Measurements from ENCODE around the gene MKI67.

DNA sequence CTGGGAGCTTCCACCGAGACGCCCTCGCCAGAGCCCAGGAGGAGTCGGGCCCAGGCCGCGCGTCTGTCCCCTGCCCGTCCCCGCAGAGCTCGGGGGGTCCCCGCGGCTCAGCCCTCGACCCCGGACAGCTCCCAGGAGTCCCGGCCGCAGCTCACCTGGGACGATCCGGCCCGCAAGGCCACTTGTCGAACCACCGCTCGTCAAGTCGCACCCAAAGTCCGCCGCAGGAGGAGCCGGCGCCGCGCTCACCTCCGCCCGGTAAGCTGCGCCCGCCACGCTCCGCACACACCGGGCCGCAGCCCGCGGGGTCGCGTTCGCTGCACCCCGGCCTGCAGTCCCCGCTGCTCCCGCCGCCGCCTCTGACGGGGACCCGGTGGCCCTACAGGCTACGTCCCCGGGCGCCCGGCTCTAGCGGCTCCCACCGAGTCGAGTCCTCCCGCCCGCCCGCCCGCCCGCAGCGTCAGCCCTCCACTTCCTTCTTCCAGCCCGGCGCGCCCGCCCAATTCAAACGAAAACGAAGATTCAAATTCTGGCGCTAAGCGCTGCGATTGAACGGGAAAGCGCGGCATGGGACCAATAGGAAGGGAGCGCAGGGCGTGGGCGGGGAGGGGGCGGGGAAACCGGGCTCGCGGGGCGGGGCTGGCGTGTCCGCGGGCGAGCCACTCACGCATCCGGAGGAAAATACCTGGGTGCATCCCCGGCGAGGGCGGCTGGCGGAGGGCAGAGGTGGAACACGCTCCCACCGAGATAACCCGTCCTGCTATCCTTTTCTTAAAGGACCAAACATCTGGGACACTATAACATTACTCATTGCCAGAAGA is at the start of gene MKI67:
- TF ChIP-seq POLR2A (IDR thresholded peaks at IDR 0.05; ENCODE audit: low read depth, low read length), result peak; percentile 64
- 0 out of 2 replicates have a peak, but pooled peaks have one; percentile 31 for TF ChIP-seq TAF1 (IDR thresholded peaks at IDR 0.05; ENCODE audit: borderline replicate concordance, low read depth, low read length)
- TF ChIP-seq POLR2AphosphoS5 (IDR thresholded peaks at IDR 0.05; ENCODE audit: low read depth, low read length), result peak; percentile 53; the same call in 1 of the 2 replicates
